K562 (cell line): Measurements from ENCODE around the gene MON2. TPM values are rescaled to one million over a fixed set of nuclear protein-coding genes. Genes with fewer than 3 reads are reported as not detected.

Source experiments
- DACH1 ChIP-seq: fragments of 450-650 bp; IDR thresholded peaks from 2 replicates; pipeline ENCODE4 v1.6.1; 2018; ENCODE audit not compliant: partially characterized antibody
- FOXA1 ChIP-seq: fragments of 450-650 bp; IDR thresholded peaks from 2 replicates; pipeline ENCODE4 v1.6.1; 2016; ENCODE audit warnings: mild to moderate bottlenecking, borderline replicate concordance
- IFI16 ChIP-seq: fragments of 250-450 bp; sonication (Bioruptor Pico); IDR thresholded peaks from 2 replicates; pipeline ENCODE4 v2.1.2; 2022; ENCODE audit warnings: mild to moderate bottlenecking, inconsistent platforms
- KDM4B ChIP-seq, 2 experiments: fragments of 450-650 bp in 1 of 2; sonication (generic) in 1 of 2; IDR thresholded peaks; 2 replicates each; pipeline ENCODE4 v1.6.1; 2016 to 2017; ENCODE audit warnings: borderline replicate concordance in 2 of 2, antibody characterized with exemption in 1 of 2, low read depth in 1 of 2, mild to moderate bottlenecking in 1 of 2
- MNT ChIP-seq, 2 experiments: fragments of 450-650 bp; conservative IDR thresholded peaks; 2 replicates each; pipeline ENCODE4 v1.6.1; 2017; ENCODE audit warnings: mild to moderate bottlenecking in 2 of 2, moderate library complexity in 2 of 2
- NFRKB ChIP-seq: fragments of 450-650 bp; IDR thresholded peaks from 2 replicates; pipeline ENCODE4 v1.6.1; 2016; ENCODE audit warnings: low read depth
- RBM25 ChIP-seq: fragments of 200-400 bp; formaldehyde crosslinking; IDR thresholded peaks from 2 replicates; pipeline ENCODE4 v1.6.1; 2018; ENCODE audit warnings: low read length, low read depth, moderate library complexity; ENCODE audit not compliant: severe bottlenecking
- SMAD1 ChIP-seq: fragments of 150-350 bp; IDR thresholded peaks from 2 replicates; pipeline ENCODE4 v1.6.1; 2014; ENCODE audit warnings: low read length, low read depth; ENCODE audit not compliant: partially characterized antibody
- SNIP1 ChIP-seq: fragments of 450-650 bp; IDR thresholded peaks from 2 replicates; pipeline ENCODE4 v1.7.1; 2017; ENCODE audit warnings: low read depth, mild to moderate bottlenecking
- ZBED1 ChIP-seq: IDR thresholded peaks from 2 replicates; pipeline ENCODE4 v1.6.1; 2014
- polyA plus RNA-seq, 8 experiments: library from polyadenylated mRNA; depleted of rRNA in 4 of 8; stranded (reverse) in 5 of 8; unstranded in 3 of 8; fragments of >200 nt; fragmentation: Nextera tagmentation in 2 of 8; fragmentation: Illumina TruSeq in 1 of 8; extraction: Ambion mirVana in 2 of 8; extraction: Trizol in 1 of 8; gene quantifications; 2 replicates each; pipeline versions ENCODE4 v1.2.1 to v1.2.3, GENCODE V29; 2011 to 2014; ENCODE audit warnings: inconsistent platforms in 1 of 8, missing spikeins in 1 of 8
- total RNA-seq, 7 experiments: library from RNA; depleted of rRNA in 6 of 7; stranded (reverse); fragments of >200 nt in 6 of 7; fragmentation: Illumina TruSeq in 2 of 7; extraction: Trizol in 2 of 7; gene quantifications; 2 replicates each; pipeline versions ENCODE4 v1.2.1 to v1.2.3, GENCODE V29; 2011 to 2021; ENCODE audit warnings: low replicate concordance in 1 of 7
- TF ChIP-seq, protein P1 (sequence below): fragments of 450-650 bp; IDR thresholded peaks from 2 replicates; pipeline ENCODE4 v1.6.1; 2016; ENCODE audit warnings: low read depth

The MON2 gene
- total and polyA plus RNA-seq, 9 of the 15 experiments (the other 6 are each of a cell fraction or from before 2014, with no cell fraction given) = 3.6 to 31.6 (median 16.8) TPM

DNA sequence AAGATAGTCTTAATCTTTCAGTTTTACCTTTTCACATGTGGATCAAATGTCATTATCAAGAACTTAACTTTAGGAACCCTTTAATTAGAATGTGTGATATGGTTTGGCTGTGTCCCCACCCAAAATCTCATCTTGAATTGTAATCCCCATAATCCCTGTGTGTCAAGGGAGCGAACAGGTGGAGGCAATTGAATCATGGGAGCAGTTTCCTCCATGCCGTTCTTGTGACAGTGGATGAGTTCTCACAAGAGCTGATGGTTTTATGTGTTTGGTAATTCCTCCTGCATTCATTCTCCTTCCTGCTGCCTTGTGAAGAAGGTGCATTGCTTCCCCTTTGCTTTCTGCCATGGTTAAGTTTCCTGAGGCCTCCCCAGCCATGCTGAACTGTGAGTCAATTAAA lies 160.6 kb downstream of the MON2 start (continued):
- TF ChIP-seq, protein P1, sequence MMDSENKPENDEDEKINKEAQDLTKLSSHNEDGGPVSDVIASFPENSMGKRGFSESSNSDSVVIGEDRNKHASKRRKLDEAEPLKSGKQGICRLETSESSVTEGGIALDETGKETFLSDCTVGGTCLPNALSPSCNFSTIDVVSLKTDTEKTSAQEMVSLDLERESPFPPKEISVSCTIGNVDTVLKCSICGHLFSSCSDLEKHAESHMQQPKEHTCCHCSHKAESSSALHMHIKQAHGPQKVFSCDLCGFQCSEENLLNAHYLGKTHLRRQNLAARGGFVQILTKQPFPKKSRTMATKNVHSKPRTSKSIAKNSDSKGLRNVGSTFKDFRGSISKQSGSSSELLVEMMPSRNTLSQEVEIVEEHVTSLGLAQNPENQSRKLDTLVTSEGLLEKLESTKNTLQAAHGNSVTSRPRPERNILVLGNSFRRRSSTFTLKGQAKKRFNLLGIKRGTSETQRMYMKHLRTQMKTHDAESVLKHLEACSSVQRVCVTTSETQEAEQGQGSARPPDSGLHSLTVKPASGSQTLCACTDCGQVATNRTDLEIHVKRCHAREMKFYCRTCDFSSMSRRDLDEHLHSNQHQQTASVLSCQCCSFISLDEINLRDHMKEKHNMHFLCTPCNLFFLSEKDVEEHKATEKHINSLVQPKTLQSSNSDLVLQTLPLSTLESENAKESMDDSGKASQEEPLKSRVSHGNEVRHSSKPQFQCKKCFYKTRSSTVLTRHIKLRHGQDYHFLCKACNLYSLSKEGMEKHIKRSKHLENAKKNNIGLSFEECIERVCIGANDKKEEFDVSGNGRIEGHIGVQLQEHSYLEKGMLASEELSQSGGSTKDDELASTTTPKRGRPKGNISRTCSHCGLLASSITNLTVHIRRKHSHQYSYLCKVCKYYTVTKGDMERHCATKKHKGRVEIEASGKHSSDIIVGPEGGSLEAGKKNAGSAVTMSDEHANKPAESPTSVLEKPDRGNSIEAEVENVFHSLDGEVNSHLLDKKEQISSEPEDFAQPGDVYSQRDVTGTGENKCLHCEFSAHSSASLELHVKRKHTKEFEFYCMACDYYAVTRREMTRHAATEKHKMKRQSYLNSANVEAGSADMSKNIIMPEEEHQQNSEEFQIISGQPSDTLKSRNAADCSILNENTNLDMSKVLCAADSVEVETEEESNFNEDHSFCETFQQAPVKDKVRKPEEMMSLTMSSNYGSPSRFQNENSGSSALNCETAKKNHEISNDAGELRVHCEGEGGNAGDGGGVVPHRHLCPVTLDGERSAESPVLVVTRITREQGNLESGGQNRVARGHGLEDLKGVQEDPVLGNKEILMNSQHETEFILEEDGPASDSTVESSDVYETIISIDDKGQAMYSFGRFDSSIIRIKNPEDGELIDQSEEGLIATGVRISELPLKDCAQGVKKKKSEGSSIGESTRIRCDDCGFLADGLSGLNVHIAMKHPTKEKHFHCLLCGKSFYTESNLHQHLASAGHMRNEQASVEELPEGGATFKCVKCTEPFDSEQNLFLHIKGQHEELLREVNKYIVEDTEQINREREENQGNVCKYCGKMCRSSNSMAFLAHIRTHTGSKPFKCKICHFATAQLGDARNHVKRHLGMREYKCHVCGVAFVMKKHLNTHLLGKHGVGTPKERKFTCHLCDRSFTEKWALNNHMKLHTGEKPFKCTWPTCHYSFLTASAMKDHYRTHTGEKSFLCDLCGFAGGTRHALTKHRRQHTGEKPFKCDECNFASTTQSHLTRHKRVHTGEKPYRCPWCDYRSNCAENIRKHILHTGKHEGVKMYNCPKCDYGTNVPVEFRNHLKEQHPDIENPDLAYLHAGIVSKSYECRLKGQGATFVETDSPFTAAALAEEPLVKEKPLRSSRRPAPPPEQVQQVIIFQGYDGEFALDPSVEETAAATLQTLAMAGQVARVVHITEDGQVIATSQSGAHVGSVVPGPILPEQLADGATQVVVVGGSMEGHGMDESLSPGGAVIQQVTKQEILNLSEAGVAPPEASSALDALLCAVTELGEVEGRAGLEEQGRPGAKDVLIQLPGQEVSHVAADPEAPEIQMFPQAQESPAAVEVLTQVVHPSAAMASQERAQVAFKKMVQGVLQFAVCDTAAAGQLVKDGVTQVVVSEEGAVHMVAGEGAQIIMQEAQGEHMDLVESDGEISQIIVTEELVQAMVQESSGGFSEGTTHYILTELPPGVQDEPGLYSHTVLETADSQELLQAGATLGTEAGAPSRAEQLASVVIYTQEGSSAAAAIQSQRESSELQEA = no peak
- TF ChIP-seq MNT (conservative IDR thresholded peaks at IDR 0.05) (no peak), RBM25 (no peak), KDM4B (IDR thresholded peaks at IDR 0.05; ENCODE audit: borderline replicate concordance in 2 of 2, low read depth in 1 of 2) (no peak), ZBED1 (no peak), IFI16 (CRISPR knock-in tag) (no peak), DACH1 (no peak), SNIP1 (no peak), FOXA1 (no peak), NFRKB (no peak), SMAD1 (no peak)
